Measurements from ENCODE around the gene SLC7A8.
"Not testable (repeated sequence)": the region's sequence is repeated elsewhere in the genome, so short reads cannot be mapped to it uniquely, and the experiment has no call there.

SLC7A8 gene

DNA sequence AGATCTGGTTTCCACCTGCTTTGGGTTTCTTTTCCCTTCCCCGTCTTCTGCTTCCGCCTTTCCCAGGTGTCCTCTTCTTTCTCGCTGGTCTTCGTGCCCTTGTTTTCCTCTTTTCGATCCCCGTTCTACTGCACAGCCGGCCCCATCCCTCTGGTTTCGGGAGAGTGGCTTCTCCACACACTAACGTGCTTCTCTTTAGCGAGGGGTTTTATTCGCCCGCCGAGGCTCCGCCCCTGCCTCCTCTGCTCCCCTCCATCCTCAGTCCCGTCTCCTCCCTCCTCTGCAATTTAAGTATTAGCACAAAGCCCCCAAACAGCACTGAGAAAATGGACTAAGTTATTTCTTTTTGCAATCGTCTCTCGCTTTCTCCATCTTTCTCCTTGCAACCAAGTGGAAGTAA lies at the start of gene SLC7A8:
Gene SLC7A8, minus strand, starts transcription at position 182 of the 400 bp plus-strand sequence. CDS start 746 bp downstream, outside the sequence.
- no peak for DNase-seq

DNA sequence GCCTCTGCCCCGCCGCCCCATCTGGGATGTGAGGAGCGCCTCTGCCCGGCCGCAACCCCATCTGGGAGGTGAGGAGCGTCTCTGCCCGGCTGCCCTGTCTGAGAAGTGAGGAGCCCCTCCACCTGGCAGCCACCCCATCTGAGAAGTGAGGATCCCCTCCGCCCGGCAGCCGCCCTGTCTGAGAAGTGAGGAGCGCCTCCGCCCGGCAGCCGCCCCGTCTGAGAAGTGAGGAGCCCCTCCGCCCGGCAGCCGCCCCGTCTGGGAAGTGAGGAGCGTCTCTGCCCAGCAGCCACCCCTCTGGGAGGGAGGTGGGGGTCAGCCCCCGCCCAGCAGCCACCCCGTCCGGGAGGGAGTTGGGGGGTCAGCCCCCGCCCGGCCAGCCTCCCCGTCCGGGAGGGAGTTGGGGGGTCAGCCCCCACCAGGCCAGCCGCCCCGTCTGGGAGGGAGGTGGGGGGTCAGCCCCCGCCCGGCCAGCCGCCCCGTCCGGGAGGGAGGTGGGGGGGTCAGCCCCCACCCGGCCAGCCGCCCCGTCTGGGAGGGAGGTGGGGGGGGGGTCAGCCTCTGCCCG lies 48.9 kb upstream of the SLC7A8 start:
- not testable (repeated sequence) for DNase-seq

- DNase-seq, result no peak
Observed at GRCh38 chr14:23228812-23229211, 45.4 kb upstream of the SLC7A8 start.

- no peak for DNase-seq
Observed at GRCh38 chr14:23227566-23227965, 44.1 kb upstream of the SLC7A8 start.

DNA sequence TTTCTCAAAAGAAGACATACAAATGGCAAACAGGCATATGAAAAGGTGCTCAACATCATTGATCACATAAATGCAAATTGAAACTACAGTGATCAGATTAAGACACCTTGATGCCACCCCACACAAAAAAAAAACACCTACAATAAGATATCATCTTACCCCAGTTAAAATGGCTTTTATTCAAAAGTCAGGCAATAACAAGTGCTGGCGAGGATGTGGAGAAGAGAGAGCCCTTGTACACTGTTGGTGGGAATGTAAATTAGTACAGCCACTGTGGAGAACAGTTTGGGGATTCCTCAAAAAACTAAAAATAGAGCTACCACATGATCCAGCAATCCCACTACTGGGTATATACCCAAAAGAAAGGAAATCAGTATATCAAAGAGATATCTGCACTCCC lies 41.5 kb upstream of the SLC7A8 start:
- not testable (repeated sequence) for DNase-seq

DNA sequence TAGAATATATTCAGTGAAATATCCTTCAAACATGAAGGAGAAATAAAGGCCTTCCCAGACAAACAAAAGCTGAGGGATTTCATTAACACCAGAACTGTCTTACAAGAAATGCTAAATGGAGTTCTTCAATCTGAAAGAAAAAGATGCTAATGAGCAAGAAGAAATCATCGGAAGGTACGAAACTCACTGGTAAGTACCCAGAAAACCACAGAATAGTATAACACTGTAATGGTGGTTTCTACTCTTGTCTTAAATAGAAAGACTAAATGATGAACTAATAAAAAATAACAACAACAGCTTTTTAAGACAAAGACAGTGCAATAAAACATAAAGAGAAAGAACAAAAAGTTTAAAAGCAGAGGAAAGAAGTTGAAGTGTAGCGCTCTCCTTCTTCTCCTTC lies 35.6 kb upstream of the SLC7A8 start:
- DNase-seq, result no peak

GRCh38 chr14:23217032-23218020 lies 33.9 kb upstream of the SLC7A8 start:
- no peak for DNase-seq

- no peak for DNase-seq
Observed at GRCh38 chr14:23215421-23215820, 32.0 kb upstream of the SLC7A8 start.

GRCh38 chr14:23209651-23210423 lies 26.4 kb upstream of the SLC7A8 start:
- DNase-seq, result no peak

DNA sequence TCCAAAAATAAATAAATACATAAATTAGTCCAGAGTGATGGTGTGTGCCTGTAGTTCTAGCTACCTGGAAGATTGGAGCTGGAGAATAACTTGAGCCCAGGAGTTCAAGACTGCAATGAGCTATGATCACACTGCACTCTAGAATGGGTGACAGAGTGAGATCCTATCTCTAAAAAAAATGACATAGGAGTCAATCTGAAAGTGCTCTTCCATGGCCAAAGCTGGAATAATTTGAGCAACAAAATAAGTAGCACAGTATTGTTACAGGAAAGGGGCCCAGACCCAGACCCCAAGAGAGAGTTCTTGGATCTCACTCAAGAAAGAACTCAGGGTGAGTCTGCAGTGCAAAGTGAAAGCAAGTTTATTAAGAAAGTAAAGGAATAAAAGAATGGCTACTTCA lies 24.9 kb upstream of the SLC7A8 start:
- DNase-seq, result no peak

- DNase-seq, result no peak
Observed at GRCh38 chr14:23207146-23207540, 23.7 kb upstream of the SLC7A8 start.

GRCh38 chr14:23206422-23207145 lies 23.1 kb upstream of the SLC7A8 start:
- DNase-seq, result no peak

DNA sequence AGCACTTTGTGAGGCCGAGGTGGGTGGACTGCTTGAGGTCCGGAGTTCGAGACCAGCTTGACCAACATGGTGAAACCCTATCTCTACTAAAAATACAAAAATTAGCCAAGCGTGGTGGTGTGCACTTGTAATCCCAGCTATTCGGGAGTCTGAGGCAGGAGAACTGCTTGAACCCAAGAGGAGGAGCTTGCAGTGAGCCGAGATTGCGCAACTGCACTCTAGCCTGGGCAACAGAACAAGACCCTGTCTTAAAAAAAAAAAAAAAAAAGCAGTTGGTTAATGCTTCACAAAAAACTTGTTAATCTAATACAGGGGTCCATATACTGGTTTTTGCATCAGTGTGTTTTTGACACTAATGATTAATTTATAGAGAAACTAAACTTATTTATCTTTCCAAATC lies 18.5 kb upstream of the SLC7A8 start:
- DNase-seq, result no peak

DNA sequence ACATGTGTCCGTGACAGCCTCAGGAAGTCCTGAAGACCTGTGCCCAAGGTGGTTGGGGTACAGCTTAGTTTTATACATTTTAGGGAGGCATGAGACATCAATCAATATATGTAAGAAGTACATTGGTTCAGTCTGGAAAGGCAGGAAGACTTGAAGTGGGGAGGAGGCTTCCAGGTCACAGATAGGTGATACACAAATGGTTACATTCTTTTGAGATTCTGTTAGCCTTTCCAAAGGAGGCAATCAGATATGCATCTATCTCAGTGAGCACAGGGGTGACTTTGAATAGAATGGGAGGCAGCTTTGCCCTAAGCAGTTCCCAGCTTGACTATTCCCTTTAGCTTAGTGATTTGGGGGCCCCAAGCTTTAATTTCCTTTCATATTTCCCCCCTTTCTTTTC lies 15.7 kb upstream of the SLC7A8 start:
- not testable (repeated sequence) for DNase-seq

- not testable (repeated sequence) for DNase-seq
Observed at GRCh38 chr14:23196487-23196886, 13.0 kb upstream of the SLC7A8 start.

DNA sequence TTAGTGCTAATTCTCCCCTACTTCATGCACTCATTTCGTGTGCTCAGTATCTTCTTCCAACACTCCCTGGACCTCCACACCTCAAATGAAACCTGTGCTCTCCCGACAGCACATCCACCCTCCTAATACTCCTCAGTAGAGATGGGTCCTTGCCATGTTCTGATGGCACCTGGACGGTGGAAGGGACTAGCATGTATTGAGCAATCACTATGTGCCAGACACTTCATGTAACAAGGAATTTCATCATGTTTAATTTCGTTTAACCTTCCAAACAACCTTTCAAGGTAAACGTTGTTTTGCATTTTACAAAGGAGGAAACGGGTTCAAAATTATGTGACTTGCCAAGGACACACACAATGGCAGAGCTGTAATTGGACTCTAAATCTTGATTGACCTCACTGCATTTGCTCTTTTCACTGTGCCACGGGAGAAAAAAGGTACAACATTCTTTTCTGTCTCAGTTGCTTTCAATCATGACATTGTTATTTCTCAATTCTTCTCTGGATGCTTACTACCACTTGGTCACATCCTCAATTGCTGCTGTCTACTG lies 12.2 kb upstream of the SLC7A8 start:
- no peak for DNase-seq

GRCh38 chr14:23193432-23193831 lies 10.0 kb upstream of the SLC7A8 start:
- DNase-seq, result no peak

GRCh38 chr14:23187925-23188324 lies 4.5 kb upstream of the SLC7A8 start:
- DNase-seq, result no peak

DNA sequence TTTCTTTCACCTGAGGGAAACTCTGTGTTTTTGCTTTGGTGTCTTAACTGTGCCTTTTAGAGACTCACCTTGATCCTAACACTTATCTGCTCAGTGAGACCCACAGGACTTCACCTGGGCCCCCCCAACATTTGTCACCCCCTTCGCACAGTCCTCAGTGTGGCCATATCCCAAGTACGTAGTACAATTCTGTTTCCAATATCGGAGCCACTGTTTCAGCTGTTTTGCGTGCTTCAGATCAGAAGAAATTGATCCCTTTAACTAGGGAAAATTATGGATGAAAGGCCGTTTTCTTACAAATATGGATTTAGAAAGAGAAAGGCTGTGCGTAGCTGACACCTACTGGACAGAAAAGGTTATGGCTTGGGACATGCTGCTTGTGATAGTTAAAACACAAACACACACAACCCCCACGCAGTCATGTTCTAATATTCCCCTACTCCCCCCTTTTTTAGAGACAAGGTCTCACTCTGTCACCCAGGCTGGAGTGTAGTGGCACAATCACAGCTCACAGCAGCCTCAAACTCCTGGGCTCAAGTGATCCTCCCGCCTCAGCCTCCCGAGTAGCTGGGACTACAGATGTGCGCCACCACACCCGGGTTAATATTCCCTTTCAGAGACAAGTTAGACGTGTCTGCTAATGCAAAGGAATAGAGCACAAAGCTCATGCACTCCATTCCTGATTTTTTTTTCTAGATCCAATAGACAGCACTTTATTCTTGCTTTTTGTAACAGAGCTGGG lies 3.6 kb upstream of the SLC7A8 start:
- DNase-seq, result peak; percentile 30 to 70

DNA sequence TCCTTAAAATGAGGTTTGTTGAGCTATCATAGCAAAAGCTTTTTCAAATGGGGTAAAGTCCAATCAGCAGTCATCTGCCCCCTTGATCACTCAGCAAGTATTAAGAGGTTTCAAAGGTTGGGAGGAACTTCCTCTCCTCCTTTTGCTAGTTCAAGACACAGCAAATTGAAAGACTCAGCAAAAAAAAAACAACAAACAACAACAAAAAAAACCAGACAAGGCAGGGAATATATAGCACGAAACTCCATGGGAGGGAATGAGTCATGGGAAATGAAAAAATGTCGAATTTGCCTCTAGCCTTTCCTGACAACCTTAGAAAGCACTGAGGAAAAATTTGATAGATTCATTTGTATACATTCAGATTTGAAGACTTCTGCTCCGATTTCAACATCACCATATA lies 1.6 kb upstream of the SLC7A8 start:
- DNase-seq, result no peak

DNA sequence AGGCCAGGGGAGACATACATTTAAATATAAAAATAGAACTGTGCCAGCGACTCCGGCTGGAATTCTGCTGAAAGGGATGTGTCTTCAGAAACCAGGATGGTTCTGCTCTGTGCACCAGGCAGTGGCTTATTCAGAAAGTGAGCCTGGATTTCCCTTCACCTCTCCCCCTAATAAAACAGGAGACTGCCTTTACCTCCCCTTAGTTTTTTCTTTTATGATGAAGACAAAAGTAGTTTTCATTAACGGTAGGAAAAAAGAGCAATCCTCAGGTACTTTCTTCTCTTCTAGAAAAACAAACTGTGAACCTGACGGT lies 346 bp downstream of the SLC7A8 start:
- no peak for DNase-seq

Data from SHP77 (cell line).